H1 (cell line): ENCODE measurements around the gene ATG5. TPM values are rescaled to one million over a fixed set of nuclear protein-coding genes. Genes with fewer than 3 reads are reported as not detected.

Source experiments
- CTCF ChIA-PET: fragments of 300-600 bp; sonication (Branson Sonifier 250); formaldehyde crosslinking; loops from one replicate; lab custom pipeline; 2021; ENCODE audit not compliant: partially characterized antibody; lab: Charles Lee
- POLR2A ChIA-PET: fragments of 300-600 bp; sonication (Branson Sonifier 250); formaldehyde crosslinking; loops from one replicate; lab custom pipeline; 2021; ENCODE audit warnings: inconsistent platforms; ENCODE audit not compliant: partially characterized antibody; lab: Charles Lee
- DNase-seq, 2 experiments: peaks; one replicate each; pipeline versions ENCODE4 v3.0.0 to v3.0.0-alpha.2; 2010 to 2022; ENCODE audit warnings: low spot score in 2 of 2, low read depth in 1 of 2, mixed read lengths in 1 of 2
- FAIRE-seq: peaks from 2 replicates; lab custom pipeline; 2011; peaks lifted over from hg19 to GRCh38; lab: Jason Lieb, UNC
- H2AFZ ChIP-seq: 2 replicates; pipeline ENCODE4 v1.8.1; 2012; ENCODE audit warnings: low read length, inconsistent platforms
- H2AK5ac ChIP-seq: 2 replicates; pipeline ENCODE4 v1.6.1; 2013; ENCODE audit warnings: low read depth, low read length
- H2BK120ac ChIP-seq: replicated peaks from 2 replicates; pipeline ENCODE3; 2013; ENCODE audit warnings: low read depth, low read length, inconsistent platforms
- H2BK12ac ChIP-seq: 2 replicates; pipeline ENCODE4 v1.6.1; 2013; ENCODE audit warnings: low read depth, low read length
- H2BK15ac ChIP-seq: 2 replicates; pipeline ENCODE4 v1.6.1; 2013; ENCODE audit warnings: low read length
- H2BK20ac ChIP-seq: 2 replicates; pipeline ENCODE4 v1.6.1; 2013; ENCODE audit warnings: low read length
- H2BK5ac ChIP-seq: 2 replicates; pipeline ENCODE4 v1.6.1; 2013; ENCODE audit warnings: low read depth, low read length
- H3K14ac ChIP-seq: 2 replicates; pipeline ENCODE4 v1.6.1; 2013; ENCODE audit warnings: inconsistent platforms; ENCODE audit not compliant: insufficient read length
- H3K18ac ChIP-seq: 2 replicates; pipeline ENCODE4 v1.6.1; 2013; ENCODE audit warnings: low read length; ENCODE audit errors: extremely low read depth
- H3K23ac ChIP-seq: 2 replicates; pipeline ENCODE4 v1.6.1; 2013; ENCODE audit warnings: inconsistent platforms; ENCODE audit not compliant: insufficient read length
- H3K23me2 ChIP-seq: 2 replicates; pipeline ENCODE4 v1.6.1; 2013; ENCODE audit warnings: low read depth, low read length
- H3K27ac ChIP-seq: 2 replicates; pipeline ENCODE4 v1.6.1; 2011; ENCODE audit warnings: low read depth, low read length, inconsistent platforms
- H3K27me3 ChIP-seq, 4 experiments: replicated peaks in 1 of 4; 1 replicate in 1 of 4; 2 replicates in 3 of 4; pipeline versions ENCODE4 v1.6.1 to v1.8.1; 2011 to 2013; ENCODE audit warnings: low read length in 3 of 4, mild to moderate bottlenecking in 3 of 4, inconsistent platforms in 2 of 4, mixed read lengths in 2 of 4, moderate library complexity in 1 of 4; ENCODE audit not compliant: control insufficient read depth in 3 of 4, insufficient read depth in 3 of 4; ENCODE audit errors: extremely low read depth in 1 of 4
- H3K36me3 ChIP-seq, 4 experiments: 2 replicates each; pipeline versions ENCODE4 v1.6.1 to v1.8.1; 2011 to 2013; ENCODE audit warnings: mild to moderate bottlenecking in 4 of 4, low read length in 3 of 4, moderate library complexity in 2 of 4, control low read depth in 1 of 4, inconsistent platforms in 1 of 4; ENCODE audit not compliant: insufficient read depth in 4 of 4, control insufficient read depth in 2 of 4
- H3K4ac ChIP-seq: replicated peaks from 2 replicates; pipeline ENCODE3; 2013; ENCODE audit warnings: low read length, low read depth, mixed read lengths, inconsistent platforms; ENCODE audit not compliant: insufficient read length
- H3K4me1 ChIP-seq, 4 experiments: replicated peaks in 1 of 4; 1 replicate in 1 of 4; 2 replicates in 3 of 4; pipeline versions ENCODE4 v1.6.1 to v1.8.1; 2011 to 2013; ENCODE audit warnings: low read length in 3 of 4, inconsistent platforms in 2 of 4, mixed read lengths in 1 of 4; ENCODE audit not compliant: insufficient read depth in 4 of 4, control insufficient read depth in 3 of 4
- H3K4me2 ChIP-seq, 2 experiments: 2 replicates each; pipeline versions ENCODE4 v1.6.1 to v1.8.1; 2011 to 2013; ENCODE audit warnings: low read depth in 2 of 2, low read length in 2 of 2, control low read depth in 1 of 2, inconsistent platforms in 1 of 2, mild to moderate bottlenecking in 1 of 2; ENCODE audit not compliant: insufficient read depth in 1 of 2
- H3K4me3 ChIP-seq, 4 experiments: fragments of 200-600, 300-600 bp in 1 of 4; sonication (generic), shearing (Covaris generic), sonication (Bioruptor Twin) in 1 of 4; 2 replicates each; pipeline versions ENCODE4 v1.5.1 to v1.8.1; 2011 to 2016; ENCODE audit warnings: low read length in 4 of 4, low read depth in 3 of 4, control low read depth in 2 of 4, inconsistent platforms in 2 of 4, mild to moderate bottlenecking in 2 of 4, mixed read lengths in 1 of 4, moderate library complexity in 1 of 4; ENCODE audit not compliant: insufficient read depth in 2 of 4; ENCODE audit errors: extremely low read depth in 1 of 4
- H3K56ac ChIP-seq: replicated peaks from 2 replicates; pipeline ENCODE3; 2013; ENCODE audit warnings: low read depth, mild to moderate bottlenecking, mixed read lengths, low read length, inconsistent platforms; ENCODE audit not compliant: insufficient read length
- H3K79me1 ChIP-seq: 2 replicates; pipeline ENCODE4 v1.6.1; 2013; ENCODE audit warnings: low read depth, low read length, control low read depth
- H3K79me2 ChIP-seq, 2 experiments: 2 replicates each; pipeline versions ENCODE4 v1.6.1 to v1.8.1; 2012 to 2013; ENCODE audit warnings: low read length in 2 of 2, mild to moderate bottlenecking in 2 of 2, inconsistent platforms in 1 of 2; ENCODE audit not compliant: insufficient read depth in 2 of 2, control insufficient read depth in 1 of 2
- H3K9ac ChIP-seq, 4 experiments: replicated peaks in 1 of 4; 1 replicate in 1 of 4; 2 replicates in 3 of 4; pipeline versions ENCODE4 v1.6.1 to v1.8.1; 2011 to 2013; ENCODE audit warnings: low read depth in 3 of 4, low read length in 3 of 4, control low read depth in 2 of 4, mild to moderate bottlenecking in 2 of 4, moderate library complexity in 2 of 4, inconsistent platforms in 1 of 4; ENCODE audit errors: extremely low read depth in 1 of 4
- H3K9me3 ChIP-seq, 2 experiments: 2 replicates each; pipeline versions ENCODE4 v1.6.1 to v1.8.1; 2012 to 2013; ENCODE audit warnings: mild to moderate bottlenecking in 2 of 2, moderate library complexity in 2 of 2, control low read depth in 1 of 2, inconsistent platforms in 1 of 2, low read depth in 1 of 2, low read length in 1 of 2, mixed read lengths in 1 of 2; ENCODE audit not compliant: insufficient read depth in 2 of 2
- H4K20me1 ChIP-seq, 2 experiments: replicated peaks in 1 of 2; 2 replicates each; pipeline versions ENCODE3 to v1.8.1; 2011 to 2013; ENCODE audit warnings: inconsistent platforms in 2 of 2, low read length in 2 of 2, mild to moderate bottlenecking in 1 of 2; ENCODE audit not compliant: insufficient read depth in 2 of 2, control insufficient read depth in 1 of 2
- H4K5ac ChIP-seq: 2 replicates; pipeline ENCODE4 v1.6.1; 2013; ENCODE audit warnings: low read length, low read depth, mixed read lengths, inconsistent platforms; ENCODE audit not compliant: insufficient read length
- H4K8ac ChIP-seq: 2 replicates; pipeline ENCODE4 v1.8.0; 2013; ENCODE audit warnings: mild to moderate bottlenecking, moderate library complexity, low read length, inconsistent platforms; ENCODE audit not compliant: insufficient read depth; ENCODE audit errors: extremely low read depth
- H4K91ac ChIP-seq: replicated peaks from 2 replicates; pipeline ENCODE3; 2013; ENCODE audit warnings: low read length, mixed read lengths, inconsistent platforms; ENCODE audit not compliant: insufficient read length
- BCL11A ChIP-seq, 2 experiments: IDR thresholded peaks; one replicate each; pipeline ENCODE4 v1.6.1; 2011; ENCODE audit warnings: low read depth in 2 of 2, low read length in 2 of 2, mild to moderate bottlenecking in 2 of 2
- BRCA1 ChIP-seq: IDR thresholded peaks from 2 replicates; pipeline ENCODE4 v1.6.1; 2012; ENCODE audit warnings: low read depth, low read length, improper control_type of control experiment
- CHD2 ChIP-seq: IDR thresholded peaks from 2 replicates; pipeline ENCODE4 v1.6.1; 2012; ENCODE audit warnings: low read length, improper control_type of control experiment
- FOSL1 ChIP-seq: IDR thresholded peaks from 2 replicates; pipeline ENCODE4 v1.6.1; 2011; ENCODE audit warnings: mild to moderate bottlenecking, low read depth, low read length, moderate library complexity; ENCODE audit not compliant: insufficient read depth
- KDM1A ChIP-seq: fragments of 200-600, 300-600 bp; sonication (generic); IDR thresholded peaks from 2 replicates; pipeline ENCODE4 v1.7.1; 2016; ENCODE audit warnings: mild to moderate bottlenecking, low read length, borderline replicate concordance
- MAX ChIP-seq: IDR thresholded peaks from 2 replicates; pipeline ENCODE4 v1.6.1; 2012; ENCODE audit warnings: inconsistent platforms
- PHF8 ChIP-seq: fragments of 200-600 bp; sonication (generic); conservative IDR thresholded peaks from 2 replicates; pipeline ENCODE4 v1.7.1; 2012; ENCODE audit warnings: low read depth, mild to moderate bottlenecking, inconsistent platforms, low read length, moderate library complexity
- RAD21 ChIP-seq, 2 experiments: IDR thresholded peaks in 1 of 2; conservative IDR thresholded peaks in 1 of 2; 2 replicates each; pipeline ENCODE4 v1.6.1; 2011; ENCODE audit warnings: low read depth in 2 of 2, low read length in 2 of 2, improper control_type of control experiment in 1 of 2, inconsistent platforms in 1 of 2, mild to moderate bottlenecking in 1 of 2, moderate library complexity in 1 of 2
- RXRA ChIP-seq: IDR thresholded peaks from 2 replicates; pipeline ENCODE4 v1.6.1; 2011; ENCODE audit warnings: low read depth, mild to moderate bottlenecking, low read length, moderate library complexity; ENCODE audit not compliant: insufficient read depth
- SUZ12 ChIP-seq: fragments of 200-600 bp; sonication (generic); IDR thresholded peaks from 2 replicates; pipeline ENCODE4 v1.6.1; 2012; ENCODE audit warnings: mild to moderate bottlenecking, inconsistent platforms, low read length, moderate library complexity, mixed read lengths
- TAF7 ChIP-seq: optimal IDR thresholded peaks from 2 replicates; pipeline ENCODE3; 2011; ENCODE audit warnings: low read depth, mild to moderate bottlenecking, inconsistent platforms, low read length, moderate library complexity, borderline replicate concordance
- YY1 ChIP-seq: IDR thresholded peaks from 2 replicates; pipeline ENCODE4 v1.6.1; 2011; ENCODE audit warnings: low read depth, mild to moderate bottlenecking, low read length
- WGBS, 2 experiments: shearing (Covaris generic) in 1 of 2; methylation state at CpG; one replicate each; pipeline versions ENCODE4 v1.1.6 to v1.1.7; 2013 to 2015; ENCODE audit warnings: low lambda C conversion rate in 2 of 2, mixed read lengths in 2 of 2, inconsistent platforms in 1 of 2, low coverage in 1 of 2, missing lambda C conversion rate in 1 of 2; ENCODE audit not compliant: insufficient replicate concordance in 2 of 2, insufficient coverage in 1 of 2, insufficient read length in 1 of 2; ENCODE audit errors: extremely low coverage in 1 of 2, missing lambda C conversion rate in 1 of 2; 5-methylcytosine and 5-hydroxymethylcytosine counted together
- polyA plus RNA-seq, 7 experiments: library from polyadenylated mRNA; depleted of rRNA in 3 of 7; stranded (reverse) in 5 of 7; unstranded in 2 of 7; fragments of >200 nt in 5 of 7; fragments of 200-250 nt in 2 of 7; gene quantifications; 1 replicate in 5 of 7; 2 replicates in 1 of 7; 4 replicates in 1 of 7; pipeline versions ENCODE4 v1.2.1 to v1.2.3, GENCODE V29; 2011 to 2013; ENCODE audit warnings: missing spikeins in 2 of 7, mixed read lengths in 2 of 7
- total RNA-seq: library from RNA; stranded (reverse); fragmentation: NEBNext Ultra II Directional; extraction: Animal tissue kit (Norgen Biotek cat#: 25700); gene quantifications from 2 replicates; pipeline ENCODE4 v1.2.1, GENCODE V29; 2021

The ATG5 gene
- total and polyA plus RNA-seq, 2 of the 8 experiments (the other 6 are each of a cell fraction or from before 2014, with no cell fraction given): 18.2 to 39.0 TPM

DNA sequence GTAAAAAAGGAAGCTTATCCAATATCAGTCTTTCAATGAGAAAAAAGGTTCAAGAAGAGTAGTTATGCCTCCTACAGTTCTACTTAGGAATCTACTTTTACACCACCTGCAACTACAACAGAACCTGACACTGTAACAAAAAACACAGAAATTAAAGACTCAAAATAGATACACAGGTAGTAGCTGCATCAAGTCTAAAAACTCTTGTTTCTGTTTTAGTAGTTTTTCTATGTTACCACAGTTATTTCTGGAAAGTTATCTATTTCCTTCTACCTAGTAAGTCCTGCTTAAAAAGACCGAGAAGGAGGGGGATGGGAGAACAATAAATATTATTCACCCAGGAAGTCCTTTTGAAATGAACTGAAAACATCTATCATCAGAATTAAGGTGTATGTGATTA is 52.5 kb downstream of the ATG5 start:
- FAIRE-seq: no peak
- ChIA-PET CTCF (interaction anchor here (0.7 to 3.3 kb wide), 6 partner anchors 9 to 438 kb away, joined by 3 to 9 read pairs (median 4); no protein-coding TSS in a partner anchor), POLR2A (no interaction called here)
- no peak overlapping the region for H2BK12ac ChIP-seq
- H3K14ac ChIP-seq: no peak overlapping the region
- H4K91ac ChIP-seq: no peak overlapping the region
- H2BK20ac ChIP-seq: no peak overlapping the region
- 86% methylated on average over 1 of the region's 1 CpG; no CpG with 5 or more reads in 1 of the 2 experiments for WGBS, 2 experiments
- H3K9me3 ChIP-seq: peaks cover 0 to 9% of the 10 kb centered on the region in 2 experiments; a peak in 1 of 4 replicates
- H3K79me1 ChIP-seq: no peaks in the 10 kb centered on the region; the same call in 1 of the 2 replicates
- H2BK120ac ChIP-seq: no peak overlapping the region
- H2BK15ac ChIP-seq: no peak overlapping the region
- H3K4me1 ChIP-seq: 0 out of 7 replicates have a peak, but pooled peaks cover 0 to 3% (median 0%) of the 10 kb centered on the region in 4 experiments
- H4K20me1 ChIP-seq: peaks cover 2% of the 10 kb centered on the region in 2 experiments
- H3K79me2 ChIP-seq: peaks cover 3 to 55% of the 10 kb centered on the region in 2 experiments; a peak in 3 of 4 replicates
- H4K5ac ChIP-seq: no peak overlapping the region
- TF ChIP-seq FOSL1: no peak
- TF ChIP-seq RXRA: no peak
- TF ChIP-seq TAF7: no peak
- no peak for TF ChIP-seq CHD2
- TF ChIP-seq RAD21 (IDR thresholded peaks at IDR 0.05 in 1 of 2, conservative IDR thresholded peaks at IDR 0.05 in 1 of 2; ENCODE audit: low read depth in 2 of 2, low read length in 2 of 2): no peak
- no peak for TF ChIP-seq MAX
- TF ChIP-seq KDM1A: no peak
- no peak for TF ChIP-seq YY1
- TF ChIP-seq PHF8: no peak
- TF ChIP-seq BRCA1: no peak
- TF ChIP-seq SUZ12: no peak
- no peak for TF ChIP-seq BCL11A (IDR thresholded peaks at IDR 0.05; ENCODE audit: low read depth in 2 of 2, low read length in 2 of 2)
- no peak overlapping the region for H3K18ac ChIP-seq
- H2BK5ac ChIP-seq: no peak overlapping the region
- no peaks in the 10 kb centered on the region for H3K27me3 ChIP-seq
- no peak overlapping the region for H3K23ac ChIP-seq
- no peak overlapping the region for H3K4ac ChIP-seq
- no peak overlapping the region for H3K9ac ChIP-seq
- no peak overlapping the region for H3K4me2 ChIP-seq
- H3K27ac ChIP-seq: no peak overlapping the region
- no peak overlapping the region for H3K4me3 ChIP-seq
- H3K56ac ChIP-seq: no peak overlapping the region
- no peaks in the 10 kb centered on the region; the same call in 1 of the 2 replicates for H3K23me2 ChIP-seq
- H2AFZ ChIP-seq: no peak overlapping the region
- DNase-seq: no peak
- peaks cover 0 to 12% (median 1%) of the 10 kb centered on the region in 4 experiments; a peak in 2 of 8 replicates for H3K36me3 ChIP-seq
- H4K8ac ChIP-seq: no peak overlapping the region
- H2AK5ac ChIP-seq: no peak overlapping the region
